Endothelial cell of umbilical vein (primary cell): ENCODE results near the gene MALRD1. TPM values are rescaled to one million over a fixed set of nuclear protein-coding genes. Genes with fewer than 3 reads are reported as not detected.

ENCODE experiments used
- BruUV-seq: library from RNA; stranded (reverse); fragments of 400-500 nt; replicated peaks from 2 replicates; lab custom pipeline; 2021; lab: Mats Ljungman, UMichigan
- CTCF ChIA-PET: fragments of 300-600, 350-600 bp; sonication (Branson Sonifier 250); formaldehyde crosslinking; loops from one replicate; lab custom pipeline; 2021; ENCODE audit warnings: antibody characterized with exemption, inconsistent platforms; lab: Charles Lee
- POLR2A ChIA-PET: fragments of 300-600, 350-600 bp; sonication (Branson Sonifier 250); formaldehyde crosslinking; loops from one replicate; lab custom pipeline; 2021; ENCODE audit warnings: antibody characterized with exemption, inconsistent platforms; lab: Charles Lee
- DNase-seq: peaks from one replicate; pipeline ENCODE4 v3.0.0-alpha.2; 2011; ENCODE audit warnings: low read depth, low spot score
- FAIRE-seq: peaks from 2 replicates; lab custom pipeline; 2011; peaks lifted over from hg19 to GRCh38; lab: Jason Lieb, UNC
- H2AFZ ChIP-seq: 2 replicates; pipeline ENCODE4 v1.6.0; 2012; ENCODE audit warnings: low read depth, low read length, control low read depth, inconsistent platforms
- H3K27ac ChIP-seq: 2 replicates; pipeline ENCODE4 v1.5.1; 2011; ENCODE audit warnings: low read depth, mild to moderate bottlenecking, control low read depth, low read length, moderate library complexity; ENCODE audit not compliant: insufficient read depth
- H3K27me3 ChIP-seq, 2 experiments: 2 replicates each; pipeline versions ENCODE4 v1.6.0 to v1.6.1; 2011; ENCODE audit warnings: low read length in 2 of 2, mixed read lengths in 1 of 2; ENCODE audit not compliant: control insufficient read depth in 2 of 2, insufficient read depth in 2 of 2
- H3K36me3 ChIP-seq, 2 experiments: 2 replicates in 1 of 2; 3 replicates in 1 of 2; pipeline ENCODE4 v1.5.1; 2011; ENCODE audit warnings: low read length in 2 of 2, mild to moderate bottlenecking in 1 of 2, moderate library complexity in 1 of 2; ENCODE audit not compliant: control insufficient read depth in 2 of 2, insufficient read depth in 2 of 2; ENCODE audit errors: extremely low read depth in 1 of 2
- H3K4me1 ChIP-seq: 3 replicates; pipeline ENCODE4 v1.5.1; 2011; ENCODE audit warnings: mild to moderate bottlenecking, low read length; ENCODE audit not compliant: control insufficient read depth, insufficient read depth; ENCODE audit errors: extremely low read depth
- H3K4me2 ChIP-seq: 2 replicates; pipeline ENCODE4 v1.6.1; 2011; ENCODE audit warnings: low read length, control low read depth, mixed read lengths; ENCODE audit not compliant: insufficient read depth
- H3K4me3 ChIP-seq, 3 experiments: fragments of 200-600 bp in 1 of 3; sonication (generic), shearing (Covaris generic) in 1 of 3; replicated peaks in 1 of 3; 2 replicates each; pipeline ENCODE4 v1.5.1; 2011 to 2016; ENCODE audit warnings: control low read depth in 3 of 3, low read length in 3 of 3, mild to moderate bottlenecking in 2 of 3, inconsistent platforms in 1 of 3, low read depth in 1 of 3, moderate library complexity in 1 of 3; ENCODE audit not compliant: insufficient read depth in 1 of 3
- H3K79me2 ChIP-seq: 2 replicates; pipeline ENCODE4 v1.6.0; 2012; ENCODE audit warnings: low read length, inconsistent platforms; ENCODE audit not compliant: control insufficient read depth, insufficient read depth
- H3K9ac ChIP-seq: replicated peaks from 2 replicates; pipeline ENCODE3; 2011; ENCODE audit warnings: low read length, control low read depth; ENCODE audit not compliant: insufficient read depth; ENCODE audit errors: extremely low read depth
- H3K9me1 ChIP-seq: replicated peaks from 3 replicates; pipeline ENCODE4 v1.6.0; 2011; ENCODE audit warnings: mild to moderate bottlenecking, low read length; ENCODE audit not compliant: control insufficient read depth, insufficient read depth; ENCODE audit errors: extremely low read depth
- H3K9me3 ChIP-seq: replicated peaks from 2 replicates; pipeline ENCODE4 v1.5.1; 2012; ENCODE audit warnings: low read length, inconsistent platforms; ENCODE audit not compliant: control insufficient read depth, insufficient read depth
- H4K20me1 ChIP-seq: replicated peaks from 2 replicates; pipeline ENCODE3; 2011; ENCODE audit warnings: mild to moderate bottlenecking, low read length; ENCODE audit not compliant: control insufficient read depth, insufficient read depth; ENCODE audit errors: extremely low read depth
- CTCF ChIP-seq, 2 donors: IDR thresholded peaks; 1 replicate in 1 of 2; 2 replicates in 1 of 2; pipeline ENCODE4 v1.5.1; 2011; ENCODE audit warnings: low read length in 2 of 2, mild to moderate bottlenecking in 2 of 2, moderate library complexity in 2 of 2, control low read depth in 1 of 2, inconsistent platforms in 1 of 2, low read depth in 1 of 2; ENCODE audit not compliant: insufficient read depth in 1 of 2; ENCODE audit errors: extremely low read depth in 1 of 2
- EZH2 ChIP-seq: IDR thresholded peaks from 2 replicates; pipeline ENCODE4 v1.6.1; 2012; ENCODE audit warnings: borderline replicate concordance, low read depth, mild to moderate bottlenecking, moderate library complexity, low read length, inconsistent platforms; ENCODE audit not compliant: severe bottlenecking
- FOS ChIP-seq: IDR thresholded peaks from 2 replicates; pipeline ENCODE4 v1.6.1; 2011; ENCODE audit warnings: mild to moderate bottlenecking, low read length, moderate library complexity, borderline replicate concordance; ENCODE audit not compliant: insufficient read depth
- GATA2 ChIP-seq: IDR thresholded peaks from 2 replicates; pipeline ENCODE4 v1.7.0; 2011; ENCODE audit warnings: low read depth, mild to moderate bottlenecking, moderate library complexity, mixed read lengths, low read length; ENCODE audit not compliant: insufficient read length, insufficient read depth
- JUN ChIP-seq: IDR thresholded peaks from 2 replicates; pipeline ENCODE4 v1.6.1; 2011; ENCODE audit warnings: borderline replicate concordance, low read depth; ENCODE audit not compliant: insufficient read length, insufficient read depth
- MAX ChIP-seq: IDR thresholded peaks from 2 replicates; pipeline ENCODE4 v1.6.1; 2011; ENCODE audit not compliant: insufficient read depth, insufficient read length
- MYC ChIP-seq: IDR thresholded peaks from one replicate; pipeline ENCODE4 v1.6.1; 2011; ENCODE audit warnings: mild to moderate bottlenecking, low read depth, low read length
- POLR2A ChIP-seq: IDR thresholded peaks from 2 replicates; pipeline ENCODE4 v1.6.1; 2012; ENCODE audit warnings: low read depth, mild to moderate bottlenecking, control low read depth, low read length
- POLR2AphosphoS5 ChIP-seq: IDR thresholded peaks from 2 replicates; pipeline ENCODE4 v1.6.1; 2012; ENCODE audit warnings: low read depth, mild to moderate bottlenecking, control low read depth, low read length, moderate library complexity; ENCODE audit not compliant: insufficient read depth
- dilution Hi-C: fragments of 300-500 bp; cut with MboI; formaldehyde crosslinking; loops from one replicate; pipeline ENCODE4 v1.15.0; 2019; ENCODE audit warnings: low sequenced_read_pairs; ENCODE audit not compliant: extremely low pct_ligation_motif_present
- intact Hi-C: fragments of 100-400 bp; cut with micrococcal nuclease; formaldehyde crosslinking; loops from one replicate; pipeline ENCODE4 v1.10.0; 2022
- polyA plus RNA-seq, 4 experiments: library from polyadenylated mRNA; depleted of rRNA in 3 of 4; stranded (reverse) in 3 of 4; unstranded in 1 of 4; fragments of >200 nt; gene quantifications; 2 replicates each; pipeline versions ENCODE4 v1.2.1 to v1.2.3, GENCODE V29; 2011 to 2012; ENCODE audit warnings: missing spikeins in 1 of 4
- total RNA-seq: library from RNA; stranded (reverse); gene quantifications from 2 replicates; pipeline ENCODE4 v1.2.3, GENCODE V29; 2021

Gene MALRD1
- total and polyA plus RNA-seq, 2 donors (not counting 3 experiments of a cell fraction or from before 2014, with no cell fraction given), result not detected

GRCh38 chr10:19606968-19607367, 558.4 kb downstream of the MALRD1 start:
- no peak overlapping the region for H3K4me2 ChIP-seq
- ChIA-PET POLR2A (no interaction called here), CTCF (no interaction called here)
- H3K4me1 ChIP-seq, result no peaks in the 10 kb centered on the region
- intact Hi-C loops (no loop called here), dilution Hi-C loops (no loop called here)
- no peaks in the 10 kb centered on the region for H3K27me3 ChIP-seq
- no peak overlapping the region for H2AFZ ChIP-seq
- H3K9ac ChIP-seq, result no peak overlapping the region
- TF ChIP-seq EZH2, result no peak
- no peak for TF ChIP-seq MAX
- no peak for TF ChIP-seq POLR2AphosphoS5
- TF ChIP-seq MYC, result no peak
- no peak for TF ChIP-seq JUN
- TF ChIP-seq FOS, result no peak
- no peak for TF ChIP-seq GATA2
- TF ChIP-seq CTCF (IDR thresholded peaks at IDR 0.05; ENCODE audit: extremely low read depth in 1 of 2, insufficient read depth in 1 of 2, low read depth in 1 of 2, low read length in 2 of 2), result no peak
- TF ChIP-seq POLR2A, result no peak
- BruUV-seq, result no TSS peak
- H3K27ac ChIP-seq, result no peak overlapping the region
- FAIRE-seq (no peak), DNase-seq (no peak)
- H3K79me2 ChIP-seq, result no peaks in the 10 kb centered on the region
- no peaks in the 10 kb centered on the region for H3K36me3 ChIP-seq
- peaks cover 5% of the 10 kb centered on the region for H3K9me3 ChIP-seq
- no peaks in the 10 kb centered on the region for H3K9me1 ChIP-seq
- no peak overlapping the region for H3K4me3 ChIP-seq
- H4K20me1 ChIP-seq, result no peaks in the 10 kb centered on the region
